ENCODE results near the gene LEMD1.
"Not testable (repeated sequence)": the region's sequence is repeated elsewhere in the genome, so short reads cannot be mapped to it uniquely, and the experiment has no call there.

The LEMD1 gene

GRCh38 chr1:205441318-205441633 is 19.4 kb upstream of the LEMD1 start:
- no peak overlapping the region for H3K4me3 ChIP-seq (ENCODE audit: low read length)
- TF ChIP-seq ZNF274 (IDR thresholded peaks at IDR 0.05; ENCODE audit: low read depth, low read length) = no peak

- TF ChIP-seq ZNF274 (IDR thresholded peaks at IDR 0.05; ENCODE audit: low read depth, low read length) = no peak
- no peak overlapping the region; the same call in 1 of the 2 replicates for H3K4me3 ChIP-seq (ENCODE audit: low read length)
Observed at GRCh38 chr1:205440476-205441317, 18.8 kb upstream of the LEMD1 start.

- no peak overlapping the region for H3K4me3 ChIP-seq (ENCODE audit: low read length)
- TF ChIP-seq ZNF274 (IDR thresholded peaks at IDR 0.05; ENCODE audit: low read depth, low read length) = no peak
Observed at GRCh38 chr1:205440121-205440475, 18.2 kb upstream of the LEMD1 start.

GRCh38 chr1:205438213-205439158 is 16.6 kb upstream of the LEMD1 start:
- no peak overlapping the region for H3K4me3 ChIP-seq (ENCODE audit: low read length)
- no peak for TF ChIP-seq ZNF274 (IDR thresholded peaks at IDR 0.05; ENCODE audit: low read depth, low read length)

GRCh38 chr1:205437570-205437969 is 15.7 kb upstream of the LEMD1 start:
- no peak for TF ChIP-seq ZNF274 (IDR thresholded peaks at IDR 0.05; ENCODE audit: low read depth, low read length)
- H3K4me3 ChIP-seq (ENCODE audit: low read length) = no peak overlapping the region

GRCh38 chr1:205436776-205437410 is 15.0 kb upstream of the LEMD1 start:
- no peak overlapping the region for H3K4me3 ChIP-seq (ENCODE audit: low read length)
- no peak for TF ChIP-seq ZNF274 (IDR thresholded peaks at IDR 0.05; ENCODE audit: low read depth, low read length)

- no peak overlapping the region for H3K4me3 ChIP-seq (ENCODE audit: low read length)
- TF ChIP-seq ZNF274 (IDR thresholded peaks at IDR 0.05; ENCODE audit: low read depth, low read length) = no peak
Observed at GRCh38 chr1:205435578-205436573, 14.0 kb upstream of the LEMD1 start.

- no peak overlapping the region for H3K4me3 ChIP-seq (ENCODE audit: low read length)
- TF ChIP-seq ZNF274 (IDR thresholded peaks at IDR 0.05; ENCODE audit: low read depth, low read length) = no peak
Observed at GRCh38 chr1:205434738-205435137, 12.9 kb upstream of the LEMD1 start.

GRCh38 chr1:205432692-205433091 is 10.8 kb upstream of the LEMD1 start:
- H3K4me3 ChIP-seq (ENCODE audit: low read length) = not testable (repeated sequence)

GRCh38 chr1:205432116-205432515 is 10.3 kb upstream of the LEMD1 start:
- no peak overlapping the region for H3K4me3 ChIP-seq (ENCODE audit: low read length)
- no peak for TF ChIP-seq ZNF274 (IDR thresholded peaks at IDR 0.05; ENCODE audit: low read depth, low read length)

GRCh38 chr1:205430696-205431305 is 8.9 kb upstream of the LEMD1 start:
- TF ChIP-seq ZNF274 (IDR thresholded peaks at IDR 0.05; ENCODE audit: low read depth, low read length) = no peak
- no peak overlapping the region for H3K4me3 ChIP-seq (ENCODE audit: low read length)

- TF ChIP-seq ZNF274 (IDR thresholded peaks at IDR 0.05; ENCODE audit: low read depth, low read length) = no peak
- no peak overlapping the region for H3K4me3 ChIP-seq (ENCODE audit: low read length)
Observed at GRCh38 chr1:205429762-205430695, 8.2 kb upstream of the LEMD1 start.

Measured in GM08714 (cell line).